HepG2 (cell line): ENCODE data around the gene CHD9. TPM values are rescaled to one million over a fixed set of nuclear protein-coding genes. Genes with fewer than 3 reads are reported as not detected.
A peak's percentile ranks its signal among the peaks of the same experiment; 100 is the strongest.

Source experiments
- FOXP1 ChIP-seq, 2 experiments: fragments of 450-650 bp in 1 of 2; IDR thresholded peaks; 2 replicates each; pipeline ENCODE4 v1.6.1; 2017 to 2018; ENCODE audit warnings: antibody characterized with exemption in 1 of 2
- MAFF ChIP-seq: IDR thresholded peaks from 2 replicates; pipeline ENCODE4 v1.6.1; 2011; ENCODE audit warnings: low read depth, low read length, improper control_type of control experiment
- NFRKB ChIP-seq: fragments of 450-650 bp; IDR thresholded peaks from 2 replicates; pipeline ENCODE4 v1.6.1; 2017
- SOX13 ChIP-seq, 3 experiments: fragments of 450-650 bp in 1 of 3; sonication (generic) in 1 of 3; formaldehyde crosslinking in 1 of 3; IDR thresholded peaks in 2 of 3; conservative IDR thresholded peaks in 1 of 3; 2 replicates each; pipeline versions ENCODE4 v1.5.0 to v1.6.1; 2016 to 2020; ENCODE audit warnings: antibody characterized with exemption in 1 of 3, mild to moderate bottlenecking in 1 of 3, missing compliant biosample characterization in 1 of 3, missing genetic modification reagents in 1 of 3, moderate library complexity in 1 of 3
- TAF1 ChIP-seq: sonication (generic); formaldehyde crosslinking; IDR thresholded peaks from 2 replicates; pipeline ENCODE4 v1.4.0; 2020; ENCODE audit warnings: missing genetic modification reagents
- XRCC5 ChIP-seq: fragments of 200-400 bp; formaldehyde crosslinking; optimal IDR thresholded peaks from 2 replicates; pipeline ENCODE3; 2017; ENCODE audit warnings: mild to moderate bottlenecking, low read length
- ZBTB7A ChIP-seq: sonication (generic); formaldehyde crosslinking; IDR thresholded peaks from 2 replicates; pipeline ENCODE4 v1.8.0; 2022; ENCODE audit warnings: mild to moderate bottlenecking, missing genetic modification reagents
- ZNF12 ChIP-seq: sonication (generic); formaldehyde crosslinking; IDR thresholded peaks from 2 replicates; pipeline ENCODE4 v1.5.0; 2020; ENCODE audit warnings: missing genetic modification reagents
- ZNF292 ChIP-seq: sonication (generic); formaldehyde crosslinking; IDR thresholded peaks from 2 replicates; pipeline ENCODE4 v1.8.1; 2022; ENCODE audit warnings: mild to moderate bottlenecking, low read depth, missing genetic modification reagents, borderline replicate concordance
- ZNF3 ChIP-seq: IDR thresholded peaks from 2 replicates; pipeline ENCODE4 v1.7.0; 2017; ENCODE audit warnings: inconsistent platforms
- ZNF562 ChIP-seq: sonication (generic); formaldehyde crosslinking; IDR thresholded peaks from 2 replicates; pipeline ENCODE4 v1.8.0; 2022; ENCODE audit warnings: missing genetic modification reagents, borderline replicate concordance
- polyA plus RNA-seq, 8 experiments: library from polyadenylated mRNA; depleted of rRNA in 3 of 8; stranded (reverse) in 7 of 8; unstranded in 1 of 8; fragments of >200 nt; fragmentation: Illumina TruSeq in 4 of 8; extraction: Trizol in 4 of 8; gene quantifications; 2 replicates each; pipeline versions ENCODE4 v1.2.1 to v1.2.3, GENCODE V29; 2011 to 2016; ENCODE audit warnings: low read depth in 4 of 8, missing spikeins in 1 of 8, mixed read lengths in 1 of 8; ENCODE audit not compliant: insufficient read depth in 1 of 8
- total RNA-seq, 5 experiments: library from RNA; depleted of rRNA; stranded (reverse); fragments of >200 nt; fragmentation: Illumina TruSeq; extraction: Trizol; gene quantifications; 2 replicates each; pipeline ENCODE4 v1.2.3, GENCODE V29; 2016; ENCODE audit warnings: low read depth in 1 of 5
- TF ChIP-seq, protein P1 (sequence below): sonication (generic); formaldehyde crosslinking; conservative IDR thresholded peaks from 2 replicates; pipeline ENCODE4 v1.8.0; 2022; ENCODE audit warnings: low read depth, missing genetic modification reagents
- TF ChIP-seq, protein P2 (sequence below): sonication (generic); formaldehyde crosslinking; IDR thresholded peaks from 2 replicates; pipeline ENCODE4 v1.4.0; 2020; ENCODE audit warnings: mild to moderate bottlenecking, missing genetic modification reagents
- TF ChIP-seq, protein P3 (sequence below): sonication (generic); formaldehyde crosslinking; IDR thresholded peaks from 2 replicates; pipeline ENCODE4 v1.5.1; 2020; ENCODE audit warnings: missing genetic modification reagents, mild to moderate bottlenecking, borderline replicate concordance

CHD9 gene
- total and polyA plus RNA-seq, 2 of the 13 experiments (the other 11 are each of a cell fraction or from before 2014, with no cell fraction given): 23.4 to 27.7 TPM

DNA sequence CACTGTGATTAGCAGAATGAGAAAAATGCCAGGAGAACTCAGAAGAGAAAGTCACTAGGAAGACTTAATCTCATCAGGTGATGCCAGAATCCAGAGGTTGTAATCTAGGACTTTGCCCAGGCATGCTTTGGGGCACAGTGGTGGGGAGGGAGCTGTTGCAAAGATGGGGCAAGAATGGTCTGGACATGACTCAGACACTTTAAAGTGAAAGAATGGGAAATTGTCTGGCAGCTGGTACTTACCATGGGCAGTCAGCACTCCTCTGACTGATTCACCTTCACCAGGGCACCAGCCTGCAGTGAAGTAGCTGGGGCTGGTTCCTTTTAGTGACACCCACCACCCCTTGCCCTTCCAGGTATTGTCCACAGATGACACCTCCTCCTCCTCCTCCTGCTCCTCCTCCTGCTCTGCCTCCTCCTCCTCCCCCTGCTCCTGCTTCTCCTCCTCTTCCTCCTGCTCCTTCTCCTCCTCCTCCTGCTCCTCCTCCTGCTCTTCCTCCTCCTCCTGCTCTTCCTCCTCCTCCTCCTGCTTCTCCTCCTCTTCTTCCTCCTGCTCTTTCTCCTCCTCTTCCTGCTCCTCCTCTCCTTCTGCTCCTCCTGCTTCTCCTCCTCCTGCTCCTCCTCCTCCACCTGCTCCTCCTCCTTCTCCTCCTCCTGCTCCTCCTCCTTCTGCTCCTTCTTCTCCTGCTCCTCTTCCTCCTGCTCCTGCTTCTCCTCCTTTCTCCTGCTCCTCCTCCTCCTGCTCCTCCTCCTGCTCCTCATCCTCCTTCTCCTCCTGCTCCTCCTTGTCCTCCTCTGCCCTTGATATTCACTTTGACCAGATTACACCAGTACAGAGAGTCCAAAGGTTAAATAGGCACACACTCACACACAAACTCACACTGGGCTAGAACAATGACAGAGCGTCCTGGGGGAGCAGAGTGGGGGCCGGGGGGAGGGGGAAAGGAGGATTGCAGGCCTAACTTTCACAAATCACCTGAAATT, 2.0 kb upstream of the CHD9 start, which contains the start of gene CHD9NB (continued):
- TF ChIP-seq ZNF562: 0 out of 2 replicates have a peak, but pooled peaks have one; percentile 38
- TF ChIP-seq, protein P1, sequence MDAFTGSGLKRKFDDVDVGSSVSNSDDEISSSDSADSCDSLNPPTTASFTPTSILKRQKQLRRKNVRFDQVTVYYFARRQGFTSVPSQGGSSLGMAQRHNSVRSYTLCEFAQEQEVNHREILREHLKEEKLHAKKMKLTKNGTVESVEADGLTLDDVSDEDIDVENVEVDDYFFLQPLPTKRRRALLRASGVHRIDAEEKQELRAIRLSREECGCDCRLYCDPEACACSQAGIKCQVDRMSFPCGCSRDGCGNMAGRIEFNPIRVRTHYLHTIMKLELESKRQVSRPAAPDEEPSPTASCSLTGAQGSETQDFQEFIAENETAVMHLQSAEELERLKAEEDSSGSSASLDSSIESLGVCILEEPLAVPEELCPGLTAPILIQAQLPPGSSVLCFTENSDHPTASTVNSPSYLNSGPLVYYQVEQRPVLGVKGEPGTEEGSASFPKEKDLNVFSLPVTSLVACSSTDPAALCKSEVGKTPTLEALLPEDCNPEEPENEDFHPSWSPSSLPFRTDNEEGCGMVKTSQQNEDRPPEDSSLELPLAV (CRISPR knock-in tag): no peak
- peak; percentile 42 for TF ChIP-seq MAFF
- peak; percentile 11; the same call in 1 of the 2 replicates for TF ChIP-seq FOXP1 (IDR thresholded peaks at IDR 0.05)
- 0 out of 2 replicates have a peak, but pooled peaks have one; percentile 13 for TF ChIP-seq FOXP1 (CRISPR knock-in tag; IDR thresholded peaks at IDR 0.05)
- TF ChIP-seq ZBTB7A (CRISPR knock-in tag): no peak
- TF ChIP-seq ZNF12 (CRISPR knock-in tag): peak; percentile 69
- peak; percentile 16 for TF ChIP-seq XRCC5
- TF ChIP-seq NFRKB: no peak
- TF ChIP-seq SOX13 (IDR thresholded peaks at IDR 0.05): 0 out of 2 replicates have a peak, but pooled peaks have one; percentile 35
- TF ChIP-seq SOX13 (CRISPR knock-in tag; conservative IDR thresholded peaks at IDR 0.05 in 1 of 2, IDR thresholded peaks at IDR 0.05 in 1 of 2): peak in 1 of 2 experiments; percentile 82; a peak in 2 of 4 replicates
- TF ChIP-seq ZNF3: no peak
- TF ChIP-seq TAF1 (CRISPR knock-in tag): no peak
- TF ChIP-seq ZNF292 (CRISPR knock-in tag): no peak
- TF ChIP-seq, protein P2, sequence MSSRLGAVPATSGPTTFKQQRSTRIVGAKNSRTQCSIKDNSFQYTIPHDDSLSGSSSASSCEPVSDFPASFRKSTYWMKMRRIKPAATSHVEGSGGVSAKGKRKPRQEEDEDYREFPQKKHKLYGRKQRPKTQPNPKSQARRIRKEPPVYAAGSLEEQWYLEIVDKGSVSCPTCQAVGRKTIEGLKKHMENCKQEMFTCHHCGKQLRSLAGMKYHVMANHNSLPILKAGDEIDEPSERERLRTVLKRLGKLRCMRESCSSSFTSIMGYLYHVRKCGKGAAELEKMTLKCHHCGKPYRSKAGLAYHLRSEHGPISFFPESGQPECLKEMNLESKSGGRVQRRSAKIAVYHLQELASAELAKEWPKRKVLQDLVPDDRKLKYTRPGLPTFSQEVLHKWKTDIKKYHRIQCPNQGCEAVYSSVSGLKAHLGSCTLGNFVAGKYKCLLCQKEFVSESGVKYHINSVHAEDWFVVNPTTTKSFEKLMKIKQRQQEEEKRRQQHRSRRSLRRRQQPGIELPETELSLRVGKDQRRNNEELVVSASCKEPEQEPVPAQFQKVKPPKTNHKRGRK (CRISPR knock-in tag): peak; percentile 97
- TF ChIP-seq, protein P3, sequence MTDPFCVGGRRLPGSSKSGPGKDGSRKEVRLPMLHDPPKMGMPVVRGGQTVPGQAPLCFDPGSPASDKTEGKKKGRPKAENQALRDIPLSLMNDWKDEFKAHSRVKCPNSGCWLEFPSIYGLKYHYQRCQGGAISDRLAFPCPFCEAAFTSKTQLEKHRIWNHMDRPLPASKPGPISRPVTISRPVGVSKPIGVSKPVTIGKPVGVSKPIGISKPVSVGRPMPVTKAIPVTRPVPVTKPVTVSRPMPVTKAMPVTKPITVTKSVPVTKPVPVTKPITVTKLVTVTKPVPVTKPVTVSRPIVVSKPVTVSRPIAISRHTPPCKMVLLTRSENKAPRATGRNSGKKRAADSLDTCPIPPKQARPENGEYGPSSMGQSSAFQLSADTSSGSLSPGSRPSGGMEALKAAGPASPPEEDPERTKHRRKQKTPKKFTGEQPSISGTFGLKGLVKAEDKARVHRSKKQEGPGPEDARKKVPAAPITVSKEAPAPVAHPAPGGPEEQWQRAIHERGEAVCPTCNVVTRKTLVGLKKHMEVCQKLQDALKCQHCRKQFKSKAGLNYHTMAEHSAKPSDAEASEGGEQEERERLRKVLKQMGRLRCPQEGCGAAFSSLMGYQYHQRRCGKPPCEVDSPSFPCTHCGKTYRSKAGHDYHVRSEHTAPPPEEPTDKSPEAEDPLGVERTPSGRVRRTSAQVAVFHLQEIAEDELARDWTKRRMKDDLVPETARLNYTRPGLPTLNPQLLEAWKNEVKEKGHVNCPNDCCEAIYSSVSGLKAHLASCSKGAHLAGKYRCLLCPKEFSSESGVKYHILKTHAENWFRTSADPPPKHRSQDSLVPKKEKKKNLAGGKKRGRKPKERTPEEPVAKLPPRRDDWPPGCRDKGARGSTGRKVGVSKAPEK (CRISPR knock-in tag): peak; percentile 84; the same call in 1 of the 2 replicates
